Globus pallidus (tissue), 1 donor: ENCODE measurements around the gene JAZF1.
A peak's percentile ranks its signal among the peaks of the same experiment; 100 is the strongest.

Source experiments
- DNase-seq: peaks from one replicate; pipeline ENCODE4 v3.0.0-alpha.2; 2015; ENCODE audit warnings: low spot score

JAZF1 gene

DNA sequence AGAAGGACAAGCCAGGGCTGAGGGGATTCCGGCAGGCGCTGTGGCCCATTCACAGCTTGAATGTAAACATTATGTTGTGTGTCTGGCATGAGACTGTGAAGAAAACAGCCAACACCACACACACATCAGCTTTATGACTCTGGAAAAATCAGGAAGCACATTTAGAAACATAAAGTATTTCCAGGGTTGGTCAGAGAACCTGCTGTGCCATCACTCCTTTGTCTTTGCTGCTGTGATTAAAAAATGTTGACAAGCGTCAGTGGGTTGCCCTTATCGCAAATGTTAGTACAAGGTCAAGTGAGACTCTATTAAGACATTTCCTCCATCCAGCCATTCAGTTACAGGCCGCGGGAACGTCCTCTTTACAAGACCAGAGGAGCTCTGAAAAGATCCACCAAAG lies 345.2 kb downstream of the JAZF1 start:
- no peak for DNase-seq

DNA sequence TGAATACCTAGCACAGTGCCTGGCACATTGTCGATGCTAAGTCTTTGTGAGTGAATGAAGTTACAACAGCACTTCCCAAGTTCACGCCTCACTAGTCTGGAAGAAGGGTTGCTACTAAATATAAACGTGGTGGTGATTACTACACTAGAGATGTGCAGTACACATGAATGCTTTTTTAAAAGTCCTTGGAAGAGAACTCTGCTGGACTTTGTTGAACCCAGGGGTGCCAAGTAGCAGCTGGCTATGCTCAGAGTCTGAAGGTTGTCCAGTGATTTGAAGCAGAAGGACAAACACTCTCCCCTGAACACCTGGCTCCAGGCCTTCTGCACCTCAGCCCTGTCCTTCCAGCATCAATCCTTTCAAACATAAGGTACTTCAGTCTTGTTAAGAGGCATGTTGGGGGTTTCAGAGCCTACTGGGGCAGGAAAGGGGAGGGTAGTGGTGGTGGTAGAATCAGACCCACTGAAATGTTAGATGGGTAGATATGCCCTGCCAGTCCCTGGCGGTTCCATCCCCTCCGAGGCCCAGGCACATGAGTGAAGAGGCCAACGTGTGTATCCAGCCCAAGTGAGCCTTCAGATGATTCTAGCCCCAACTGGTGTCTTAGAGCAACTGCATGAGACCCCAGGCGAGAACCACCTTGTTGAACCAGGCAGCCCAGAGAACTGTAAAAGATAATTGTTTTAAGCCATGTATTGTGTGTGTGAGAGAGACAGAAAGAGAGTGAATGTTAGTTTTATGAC lies 346.2 kb downstream of the JAZF1 start:
- peak; percentile 39 for DNase-seq

DNA sequence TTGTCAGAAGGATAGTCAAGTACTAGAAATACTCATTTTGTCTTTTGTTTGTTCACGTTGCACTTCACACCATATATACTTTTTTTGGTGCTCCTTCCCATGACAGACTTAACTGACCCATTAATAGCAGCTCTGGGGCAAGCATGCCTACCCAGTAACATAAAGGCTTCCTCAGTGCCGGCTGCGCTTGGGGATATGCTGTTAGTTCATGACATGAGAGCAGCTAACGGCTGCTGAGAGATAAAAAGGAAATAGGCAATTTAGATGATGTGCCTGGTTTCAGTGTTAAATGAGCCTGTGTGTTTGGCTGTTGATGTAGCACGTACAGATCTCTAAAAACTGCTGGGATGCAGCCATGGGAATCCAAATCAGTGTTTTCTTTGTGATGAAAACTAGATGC lies 354.2 kb downstream of the JAZF1 start:
- DNase-seq, result no peak

DNA sequence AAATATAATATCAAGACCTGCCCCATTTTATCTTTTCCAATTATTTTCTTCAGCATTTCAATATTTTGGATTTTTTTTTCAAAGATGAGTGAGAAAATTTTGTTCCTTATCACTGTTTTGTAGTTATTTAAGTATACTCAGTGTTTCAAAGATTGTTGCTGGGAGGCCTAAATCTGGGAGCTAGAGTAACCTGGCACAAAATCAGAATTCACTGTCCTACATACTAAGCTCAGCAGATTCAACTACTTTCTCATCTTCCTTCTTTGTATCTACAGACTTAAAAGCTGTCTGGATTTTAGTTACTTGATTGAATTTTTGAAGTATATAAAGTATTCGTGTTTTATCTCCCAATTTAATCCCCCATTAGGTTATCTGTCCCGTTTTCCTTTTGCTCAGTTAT lies 354.7 kb downstream of the JAZF1 start:
- no peak for DNase-seq

DNA sequence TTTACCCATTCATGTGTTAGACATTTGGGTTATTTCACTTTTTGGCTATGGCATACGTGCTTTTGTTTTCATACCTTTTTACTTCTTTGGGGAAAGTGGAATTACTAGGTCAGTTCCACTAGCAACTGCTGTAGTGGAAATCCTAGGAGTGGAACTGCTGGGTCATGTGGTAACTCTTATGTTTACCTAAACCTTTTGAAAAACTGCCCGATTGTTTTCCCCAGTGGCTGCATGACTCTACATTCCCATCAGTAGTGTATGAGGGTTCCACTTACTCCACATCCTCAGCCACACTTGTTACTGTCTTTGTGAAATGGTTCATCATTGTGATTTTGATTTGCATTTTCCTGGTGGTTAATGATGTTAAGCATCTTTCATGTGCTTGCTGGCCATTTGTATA lies 358.4 kb downstream of the JAZF1 start:
- DNase-seq, result no peak

DNA sequence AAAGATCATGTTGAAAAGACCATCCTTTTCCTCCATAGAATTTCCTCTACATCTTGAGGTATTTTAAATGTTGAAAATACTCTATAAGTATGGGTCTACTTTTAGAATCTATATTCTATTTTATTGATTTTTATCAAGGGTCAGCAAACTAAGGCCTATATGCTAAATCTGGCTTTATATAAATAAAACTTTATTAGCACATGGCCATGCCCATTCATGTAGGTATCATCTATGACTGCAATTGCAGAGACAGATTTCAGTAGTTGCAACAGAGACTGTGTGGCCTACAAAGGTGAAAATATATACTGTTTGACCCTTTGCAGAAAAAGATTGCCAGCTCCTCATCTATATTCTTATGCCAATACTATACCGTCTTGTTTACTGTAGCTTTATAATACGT lies 367.9 kb downstream of the JAZF1 start:
- no peak for DNase-seq

DNA sequence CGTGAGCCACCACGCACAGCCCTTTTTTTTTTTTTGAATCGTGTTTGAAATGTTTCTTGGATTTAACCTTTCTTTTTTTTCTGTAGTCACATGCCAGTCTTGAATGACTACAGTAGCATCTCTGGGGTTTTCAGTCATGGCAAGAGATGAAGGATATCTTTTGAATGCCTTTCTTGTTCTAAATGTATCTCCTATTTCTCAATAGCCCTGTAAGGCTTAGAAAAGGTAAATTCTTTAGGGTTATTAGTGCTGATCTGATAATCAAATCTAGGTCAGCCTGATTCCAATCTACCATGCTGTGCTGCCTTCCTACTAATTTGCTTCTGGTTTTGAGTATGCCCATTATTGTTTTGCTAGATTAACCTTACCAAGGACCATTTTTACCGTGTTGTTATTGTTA lies 370.4 kb downstream of the JAZF1 start:
- DNase-seq, result no peak

DNA sequence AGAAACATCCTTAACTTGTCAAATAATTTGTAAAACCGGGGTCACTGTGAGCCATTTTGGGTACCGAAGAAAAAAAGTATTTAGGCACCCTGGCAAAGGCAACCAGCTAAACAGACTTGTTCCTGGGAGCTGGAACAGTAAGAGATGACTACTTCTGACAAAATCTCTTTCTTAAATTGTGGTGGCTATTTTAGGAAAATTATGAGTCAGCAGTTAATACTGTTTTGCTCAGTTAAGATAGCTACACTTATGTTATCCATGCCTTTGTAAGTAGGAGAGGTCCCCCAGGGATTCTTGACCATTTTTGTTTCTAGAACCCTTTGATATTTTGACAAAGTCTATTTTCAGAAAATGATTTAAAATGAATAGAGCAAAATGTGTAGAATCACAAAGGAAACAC lies 372.0 kb downstream of the JAZF1 start:
- no peak for DNase-seq

DNA sequence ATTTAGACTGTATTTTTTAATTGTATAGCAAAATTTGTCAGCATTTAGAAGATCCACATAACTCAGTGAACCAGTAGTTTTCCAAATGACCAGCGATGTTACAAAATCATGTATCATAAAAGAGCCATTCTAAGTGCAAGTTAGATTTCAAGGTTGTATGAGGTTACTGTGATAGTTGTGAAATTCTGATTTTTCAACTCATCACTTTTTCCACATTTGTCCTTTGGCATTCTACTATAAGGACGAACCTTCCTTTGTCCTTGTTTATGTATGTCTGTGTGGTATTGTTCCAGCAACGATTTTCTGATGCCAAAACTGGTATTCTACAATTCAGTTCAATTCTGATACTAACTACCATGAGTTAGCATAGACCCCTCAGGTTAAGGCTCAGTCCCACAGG lies 376.5 kb downstream of the JAZF1 start:
- DNase-seq, result no peak

DNA sequence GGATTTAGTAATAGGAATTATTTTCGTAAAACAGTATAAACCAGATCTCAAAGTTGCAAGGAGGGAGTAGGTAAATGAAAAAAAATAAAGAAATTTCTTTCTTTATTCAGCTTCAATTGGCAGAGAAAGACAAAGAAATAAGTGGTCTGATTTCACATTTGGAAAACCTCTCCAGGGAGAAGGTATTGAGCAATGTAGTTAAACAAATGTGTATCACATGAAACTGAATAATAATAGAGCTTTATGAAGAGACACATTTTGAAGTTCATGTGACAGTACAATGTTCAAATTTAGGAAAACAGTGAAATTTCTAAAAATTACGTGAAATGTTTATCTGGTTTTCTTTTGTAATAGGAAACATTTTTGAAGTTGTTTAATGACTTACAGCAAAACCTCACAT lies 377.6 kb downstream of the JAZF1 start:
- DNase-seq, result no peak

DNA sequence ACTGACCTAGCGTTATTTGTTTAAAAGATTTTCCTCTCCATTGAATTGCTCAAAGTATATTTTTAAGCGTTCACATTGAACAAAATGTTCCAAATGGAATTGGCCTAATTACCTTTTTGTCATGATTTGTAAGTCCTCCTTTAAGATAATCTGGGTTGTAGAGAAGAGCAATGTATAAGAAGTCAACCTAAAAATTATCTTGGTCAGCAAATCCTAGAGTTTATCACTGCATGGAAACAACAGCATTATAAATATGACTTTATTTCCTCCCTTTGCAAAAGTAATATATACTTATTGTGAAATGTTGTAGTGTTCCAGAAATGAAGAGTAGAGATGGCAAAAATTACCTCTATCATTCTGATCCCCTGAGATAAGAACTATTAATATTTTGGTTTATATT lies 381.4 kb downstream of the JAZF1 start:
- DNase-seq, result no peak

DNA sequence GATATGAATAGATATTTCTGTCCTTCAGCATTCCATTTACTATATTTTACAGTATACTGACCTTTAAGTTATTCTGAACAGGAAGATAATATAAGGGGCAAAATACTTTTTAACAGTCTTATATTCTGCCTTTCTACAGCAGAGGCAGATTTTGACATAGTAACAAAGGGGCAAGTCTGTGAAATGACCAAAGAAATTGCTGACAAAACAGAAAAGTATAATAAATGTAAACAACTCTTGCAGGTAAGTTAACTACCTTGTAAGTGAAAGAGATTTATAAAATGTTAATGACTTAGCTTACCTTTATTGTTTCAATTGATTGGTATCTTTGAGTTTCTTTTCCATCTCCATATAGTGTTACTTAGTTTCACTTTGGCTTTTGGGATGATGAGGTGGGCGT lies 384.6 kb downstream of the JAZF1 start:
- DNase-seq, result no peak

DNA sequence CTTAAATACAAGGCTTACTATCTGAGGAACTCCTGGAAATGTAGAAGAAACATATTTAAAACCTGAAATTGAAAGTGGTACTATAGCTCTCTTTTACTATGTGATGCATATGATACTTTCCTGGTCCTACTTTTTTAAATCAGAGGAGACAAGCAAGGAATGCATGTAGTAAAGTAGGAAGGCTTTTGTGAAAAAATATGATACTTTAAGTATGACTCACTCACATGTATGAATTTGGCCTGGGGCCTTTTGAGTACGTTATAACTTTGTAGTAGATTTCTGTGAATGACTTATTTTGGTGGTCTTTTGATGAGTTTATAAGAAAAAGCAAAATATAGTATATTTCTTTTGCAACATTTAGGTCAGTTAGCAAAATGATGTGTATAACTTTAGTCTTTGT lies 386.8 kb downstream of the JAZF1 start:
- no peak for DNase-seq

DNA sequence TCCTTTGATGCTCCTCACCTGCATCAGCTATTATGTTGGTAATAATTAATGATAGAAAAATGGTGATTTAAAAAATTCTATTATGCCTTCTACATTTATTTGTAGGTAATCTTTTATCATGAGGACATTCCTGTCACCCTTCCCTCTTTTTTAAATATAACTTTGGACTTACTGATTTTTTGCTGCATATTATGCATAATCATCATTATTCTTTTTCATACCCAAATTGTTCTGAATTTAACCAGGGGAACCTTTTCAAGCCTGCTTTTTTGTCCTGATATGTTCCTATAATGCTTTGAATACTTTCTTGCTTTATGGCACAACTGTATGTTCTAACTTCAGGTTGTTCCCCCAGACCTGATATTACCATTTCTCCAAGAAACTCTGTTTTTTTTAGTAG lies 392.2 kb downstream of the JAZF1 start:
- DNase-seq, result no peak

DNA sequence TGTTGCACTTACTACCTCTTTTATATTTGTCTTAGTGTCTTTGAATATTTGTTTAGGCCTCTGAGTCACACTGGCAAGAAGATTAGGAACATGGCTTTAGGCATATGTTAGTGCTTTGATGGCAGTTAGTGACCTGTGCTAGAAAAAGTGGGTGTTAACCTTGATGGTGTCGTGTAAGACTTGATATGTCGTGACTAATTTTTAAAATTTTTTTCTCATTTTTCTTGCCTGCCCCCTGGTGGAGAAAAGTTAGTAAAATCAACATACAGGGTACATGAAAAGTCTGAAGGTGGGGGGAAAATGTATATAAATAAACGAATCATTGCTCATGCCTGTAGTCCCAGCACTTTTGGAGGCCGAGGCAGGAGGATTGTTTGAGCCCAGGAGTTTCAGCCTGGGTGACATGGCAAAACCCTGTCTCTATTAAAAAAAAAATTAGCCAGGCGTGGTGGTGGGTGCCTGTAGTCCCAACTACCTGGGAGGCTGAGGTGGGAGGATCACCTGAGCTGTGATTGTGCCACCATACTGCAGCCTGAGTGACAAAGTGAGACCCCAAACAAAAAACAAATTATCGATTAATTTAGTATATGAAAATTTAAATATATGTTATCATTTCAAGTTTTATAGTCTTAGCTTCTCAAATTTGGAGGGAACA lies 396.1 kb downstream of the JAZF1 start:
- peak; percentile 10 for DNase-seq

DNA sequence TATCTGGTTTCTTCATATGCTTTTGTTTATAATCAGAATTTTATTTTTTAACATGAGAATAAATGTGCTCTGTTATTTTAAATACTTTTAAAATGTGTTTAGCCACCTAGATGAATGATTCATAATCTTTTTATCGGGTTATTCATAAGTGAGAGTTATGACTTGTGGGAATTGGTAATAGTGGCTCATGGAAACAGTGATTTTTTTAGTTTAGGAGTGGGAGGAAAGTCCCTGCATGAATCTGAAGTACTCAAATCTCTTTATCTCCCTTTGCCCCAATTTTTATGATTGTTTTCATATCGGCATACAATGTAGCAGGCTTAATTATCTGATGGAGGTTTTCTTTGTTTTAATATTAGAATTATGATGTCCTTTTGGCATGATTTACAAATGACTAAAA lies 397.7 kb downstream of the JAZF1 start:
- no peak for DNase-seq

DNA sequence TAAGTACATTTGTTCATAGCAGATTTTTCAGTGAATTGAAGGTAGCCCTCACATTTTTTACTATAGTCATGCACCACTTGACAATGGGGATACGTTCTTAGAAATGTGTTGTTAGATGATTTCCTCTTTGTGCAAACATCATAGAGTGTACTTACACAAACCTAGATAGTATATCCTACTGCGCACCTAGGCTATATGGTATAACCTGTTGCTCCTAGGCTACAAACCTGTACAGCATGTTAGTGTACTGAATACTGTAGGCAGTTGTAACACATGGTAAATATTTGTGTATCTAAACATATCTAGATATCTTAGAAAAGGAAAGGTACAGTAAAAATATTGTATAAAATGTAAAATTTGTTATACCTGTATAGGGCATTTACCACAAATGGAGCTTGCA lies 399.4 kb downstream of the JAZF1 start:
- DNase-seq, result no peak
